ENCODE measurements around the gene WDPCP.

WDPCP gene

DNA sequence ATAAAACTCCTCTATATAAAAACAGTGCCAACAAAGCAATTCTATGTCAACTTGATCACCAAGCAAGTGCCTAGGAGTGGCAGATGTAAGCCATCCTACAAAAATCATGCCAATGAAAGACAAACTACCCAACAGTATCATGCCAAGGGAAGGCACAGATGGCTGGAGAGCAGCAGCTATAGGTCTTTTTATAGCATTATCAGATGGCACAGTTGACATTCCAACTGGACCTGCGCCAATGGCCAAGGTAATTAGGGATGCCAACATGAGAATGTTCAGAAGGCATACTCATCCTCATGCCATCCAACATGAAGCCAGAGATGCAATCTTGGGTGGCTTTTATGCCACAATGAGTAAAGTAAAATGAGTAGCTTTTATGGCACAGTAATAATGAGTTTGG is 300.3 kb downstream of the WDPCP start:
- no peak for TF ChIP-seq TCF12 (IDR thresholded peaks at IDR 0.05; ENCODE audit: low read depth)
- no peak for TF ChIP-seq CREB1 (IDR thresholded peaks at IDR 0.05; ENCODE audit: low read depth)
- no peak for TF ChIP-seq EGR1 (IDR thresholded peaks at IDR 0.05)
- no peak for TF ChIP-seq FOXM1 (IDR thresholded peaks at IDR 0.05; ENCODE audit: borderline replicate concordance, low read depth)

DNA sequence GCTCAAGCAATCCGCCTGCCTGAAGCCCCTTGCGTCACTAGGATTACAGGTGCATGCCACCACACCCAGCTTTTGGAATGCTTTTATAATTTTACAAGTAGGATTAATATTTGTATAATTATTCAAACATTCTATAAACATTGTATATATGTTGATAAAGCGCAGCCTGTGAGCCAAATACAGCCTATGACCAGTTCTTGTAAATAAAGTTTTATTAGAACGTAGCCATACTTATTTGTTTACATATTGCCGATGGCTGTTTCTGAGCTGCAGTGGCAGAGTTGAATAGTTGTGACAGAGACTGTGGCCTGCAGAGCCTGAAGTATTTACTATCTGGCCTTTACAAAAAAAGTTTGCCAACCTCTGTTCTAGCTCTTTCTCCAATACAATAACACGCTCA is 305.0 kb downstream of the WDPCP start:
- TF ChIP-seq RAD21 (IDR thresholded peaks at IDR 0.05; ENCODE audit: low read depth) (no peak), YY1 (IDR thresholded peaks at IDR 0.05; ENCODE audit: low read depth) (no peak), TEAD4 (IDR thresholded peaks at IDR 0.05) (no peak), ZBTB7A (IDR thresholded peaks at IDR 0.05; ENCODE audit: low read depth) (no peak), FOXM1 (IDR thresholded peaks at IDR 0.05; ENCODE audit: borderline replicate concordance, low read depth) (no peak), TAF1 (IDR thresholded peaks at IDR 0.05; ENCODE audit: low read depth) (no peak), MAX (IDR thresholded peaks at IDR 0.05) (no peak), EGR1 (IDR thresholded peaks at IDR 0.05) (no peak), CEBPB (IDR thresholded peaks at IDR 0.05) (no peak), TCF12 (IDR thresholded peaks at IDR 0.05; ENCODE audit: low read depth) (no peak), CREB1 (IDR thresholded peaks at IDR 0.05; ENCODE audit: low read depth) (no peak), NFIC (IDR thresholded peaks at IDR 0.05) (no peak), EP300 (IDR thresholded peaks at IDR 0.05; ENCODE audit: borderline replicate concordance) (no peak)
- TF ChIP-seq, protein P1, sequence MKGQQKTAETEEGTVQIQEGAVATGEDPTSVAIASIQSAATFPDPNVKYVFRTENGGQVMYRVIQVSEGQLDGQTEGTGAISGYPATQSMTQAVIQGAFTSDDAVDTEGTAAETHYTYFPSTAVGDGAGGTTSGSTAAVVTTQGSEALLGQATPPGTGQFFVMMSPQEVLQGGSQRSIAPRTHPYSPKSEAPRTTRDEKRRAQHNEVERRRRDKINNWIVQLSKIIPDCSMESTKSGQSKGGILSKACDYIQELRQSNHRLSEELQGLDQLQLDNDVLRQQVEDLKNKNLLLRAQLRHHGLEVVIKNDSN (IDR thresholded peaks at IDR 0.05) = no peak
- TF ChIP-seq, protein P2, sequence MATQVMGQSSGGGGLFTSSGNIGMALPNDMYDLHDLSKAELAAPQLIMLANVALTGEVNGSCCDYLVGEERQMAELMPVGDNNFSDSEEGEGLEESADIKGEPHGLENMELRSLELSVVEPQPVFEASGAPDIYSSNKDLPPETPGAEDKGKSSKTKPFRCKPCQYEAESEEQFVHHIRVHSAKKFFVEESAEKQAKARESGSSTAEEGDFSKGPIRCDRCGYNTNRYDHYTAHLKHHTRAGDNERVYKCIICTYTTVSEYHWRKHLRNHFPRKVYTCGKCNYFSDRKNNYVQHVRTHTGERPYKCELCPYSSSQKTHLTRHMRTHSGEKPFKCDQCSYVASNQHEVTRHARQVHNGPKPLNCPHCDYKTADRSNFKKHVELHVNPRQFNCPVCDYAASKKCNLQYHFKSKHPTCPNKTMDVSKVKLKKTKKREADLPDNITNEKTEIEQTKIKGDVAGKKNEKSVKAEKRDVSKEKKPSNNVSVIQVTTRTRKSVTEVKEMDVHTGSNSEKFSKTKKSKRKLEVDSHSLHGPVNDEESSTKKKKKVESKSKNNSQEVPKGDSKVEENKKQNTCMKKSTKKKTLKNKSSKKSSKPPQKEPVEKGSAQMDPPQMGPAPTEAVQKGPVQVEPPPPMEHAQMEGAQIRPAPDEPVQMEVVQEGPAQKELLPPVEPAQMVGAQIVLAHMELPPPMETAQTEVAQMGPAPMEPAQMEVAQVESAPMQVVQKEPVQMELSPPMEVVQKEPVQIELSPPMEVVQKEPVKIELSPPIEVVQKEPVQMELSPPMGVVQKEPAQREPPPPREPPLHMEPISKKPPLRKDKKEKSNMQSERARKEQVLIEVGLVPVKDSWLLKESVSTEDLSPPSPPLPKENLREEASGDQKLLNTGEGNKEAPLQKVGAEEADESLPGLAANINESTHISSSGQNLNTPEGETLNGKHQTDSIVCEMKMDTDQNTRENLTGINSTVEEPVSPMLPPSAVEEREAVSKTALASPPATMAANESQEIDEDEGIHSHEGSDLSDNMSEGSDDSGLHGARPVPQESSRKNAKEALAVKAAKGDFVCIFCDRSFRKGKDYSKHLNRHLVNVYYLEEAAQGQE (IDR thresholded peaks at IDR 0.05; ENCODE audit: low read depth) = no peak

- TF ChIP-seq CEBPB (IDR thresholded peaks at IDR 0.05) (no peak), YY1 (IDR thresholded peaks at IDR 0.05; ENCODE audit: low read depth) (no peak), CREB1 (IDR thresholded peaks at IDR 0.05; ENCODE audit: low read depth) (no peak), MAX (IDR thresholded peaks at IDR 0.05) (no peak), EGR1 (IDR thresholded peaks at IDR 0.05) (no peak), FOXM1 (IDR thresholded peaks at IDR 0.05; ENCODE audit: borderline replicate concordance, low read depth) (no peak), ZBTB7A (IDR thresholded peaks at IDR 0.05; ENCODE audit: low read depth) (no peak), TEAD4 (IDR thresholded peaks at IDR 0.05) (no peak), EP300 (IDR thresholded peaks at IDR 0.05; ENCODE audit: borderline replicate concordance) (no peak), TCF12 (IDR thresholded peaks at IDR 0.05; ENCODE audit: low read depth) (no peak), RAD21 (IDR thresholded peaks at IDR 0.05; ENCODE audit: low read depth) (no peak), TAF1 (IDR thresholded peaks at IDR 0.05; ENCODE audit: low read depth) (no peak), NFIC (IDR thresholded peaks at IDR 0.05) (no peak)
- TF ChIP-seq, protein P2 (IDR thresholded peaks at IDR 0.05; ENCODE audit: low read depth) = no peak
- TF ChIP-seq, protein P1 (IDR thresholded peaks at IDR 0.05) = no peak
Observed at GRCh38 chr2:63272560-63272959, 315.7 kb downstream of the WDPCP start.

DNA sequence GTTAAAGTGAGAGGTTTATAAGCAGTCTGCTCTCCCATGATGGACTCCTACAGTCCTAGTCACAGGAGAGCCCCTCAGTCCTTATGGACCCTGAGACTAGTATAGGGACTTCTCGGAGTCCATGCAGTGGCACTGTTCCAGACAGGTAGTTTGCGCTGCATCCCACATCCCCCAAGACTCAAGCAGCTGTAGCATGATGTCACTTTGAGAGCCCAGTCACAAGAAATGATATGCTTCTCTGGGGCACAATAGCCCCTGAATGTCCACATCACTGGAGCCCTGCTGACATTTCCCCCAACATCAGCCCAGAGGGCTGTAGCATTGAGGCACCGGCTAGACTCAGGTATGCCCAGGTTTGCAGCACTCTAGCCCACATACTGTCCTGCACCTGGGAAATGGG is 317.6 kb downstream of the WDPCP start:
- TF ChIP-seq, protein P2 (IDR thresholded peaks at IDR 0.05; ENCODE audit: low read depth) = no peak
- TF ChIP-seq EP300 (IDR thresholded peaks at IDR 0.05; ENCODE audit: borderline replicate concordance) (no peak), FOXM1 (IDR thresholded peaks at IDR 0.05; ENCODE audit: borderline replicate concordance, low read depth) (no peak), EGR1 (IDR thresholded peaks at IDR 0.05) (no peak), CEBPB (IDR thresholded peaks at IDR 0.05) (no peak), TEAD4 (IDR thresholded peaks at IDR 0.05) (no peak), MAX (IDR thresholded peaks at IDR 0.05) (no peak), ZBTB7A (IDR thresholded peaks at IDR 0.05; ENCODE audit: low read depth) (no peak), TAF1 (IDR thresholded peaks at IDR 0.05; ENCODE audit: low read depth) (no peak), NFIC (IDR thresholded peaks at IDR 0.05) (no peak), RAD21 (IDR thresholded peaks at IDR 0.05; ENCODE audit: low read depth) (no peak), CREB1 (IDR thresholded peaks at IDR 0.05; ENCODE audit: low read depth) (no peak), TCF12 (IDR thresholded peaks at IDR 0.05; ENCODE audit: low read depth) (no peak), YY1 (IDR thresholded peaks at IDR 0.05; ENCODE audit: low read depth) (no peak)
- TF ChIP-seq, protein P1 (IDR thresholded peaks at IDR 0.05) = no peak

Data from Ishikawa (cell line).